ENCODE results near the gene CASKIN1.

GRCh38 chr16:2159175-2159838 is 37.1 kb downstream of the CASKIN1 start:
- TF ChIP-seq CTCF (IDR thresholded peaks at IDR 0.05), result no peak
- TF ChIP-seq EZH2 (IDR thresholded peaks at IDR 0.05), result no peak
- TF ChIP-seq EZH2phosphoT487 (IDR thresholded peaks at IDR 0.05), result no peak

Data from neural progenitor cell (in vitro differentiated cells).